Suprapubic skin (tissue), 3 donors: ENCODE data around the gene ABCC8.

Source experiments
- POLR2A ChIP-seq, 2 donors: fragments of 450-650 bp; IDR thresholded peaks; one replicate each; pipeline ENCODE4 v1.6.1; 2017; ENCODE audit warnings: antibody characterized with exemption in 2 of 2, mild to moderate bottlenecking in 2 of 2, moderate library complexity in 2 of 2
- TF ChIP-seq, protein P1 (sequence below), 2 donors: fragments of 200-600 bp in 1 of 2; fragments of 450-650 bp in 1 of 2; sonication (generic) in 1 of 2; IDR thresholded peaks; one replicate each; pipeline ENCODE4 v1.5.1; 2016 to 2019; ENCODE audit warnings: antibody characterized with exemption in 2 of 2, mild to moderate bottlenecking in 1 of 2, moderate library complexity in 1 of 2

DNA sequence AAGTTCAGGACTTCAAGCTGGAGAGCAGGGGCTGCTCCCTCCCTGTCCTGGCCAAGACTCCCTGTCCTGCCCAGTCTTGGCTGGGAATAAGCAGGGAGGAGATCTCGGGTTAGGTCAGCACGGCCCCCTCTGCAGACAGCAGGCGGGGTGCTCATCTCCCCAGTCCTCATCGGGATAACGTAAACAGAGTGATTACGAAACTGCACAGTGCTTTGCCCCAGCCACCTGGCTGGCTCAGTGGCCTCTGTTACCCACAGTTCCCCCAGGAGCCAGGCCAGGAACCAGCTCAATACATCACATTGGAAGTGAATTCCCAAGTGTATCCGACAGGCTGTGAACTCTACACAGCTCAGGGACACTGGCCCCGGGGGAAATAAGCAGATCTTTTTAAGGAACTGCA is 45.5 kb downstream of the ABCC8 start:
- no peak for TF ChIP-seq POLR2A (IDR thresholded peaks at IDR 0.05)
- TF ChIP-seq, protein P1, sequence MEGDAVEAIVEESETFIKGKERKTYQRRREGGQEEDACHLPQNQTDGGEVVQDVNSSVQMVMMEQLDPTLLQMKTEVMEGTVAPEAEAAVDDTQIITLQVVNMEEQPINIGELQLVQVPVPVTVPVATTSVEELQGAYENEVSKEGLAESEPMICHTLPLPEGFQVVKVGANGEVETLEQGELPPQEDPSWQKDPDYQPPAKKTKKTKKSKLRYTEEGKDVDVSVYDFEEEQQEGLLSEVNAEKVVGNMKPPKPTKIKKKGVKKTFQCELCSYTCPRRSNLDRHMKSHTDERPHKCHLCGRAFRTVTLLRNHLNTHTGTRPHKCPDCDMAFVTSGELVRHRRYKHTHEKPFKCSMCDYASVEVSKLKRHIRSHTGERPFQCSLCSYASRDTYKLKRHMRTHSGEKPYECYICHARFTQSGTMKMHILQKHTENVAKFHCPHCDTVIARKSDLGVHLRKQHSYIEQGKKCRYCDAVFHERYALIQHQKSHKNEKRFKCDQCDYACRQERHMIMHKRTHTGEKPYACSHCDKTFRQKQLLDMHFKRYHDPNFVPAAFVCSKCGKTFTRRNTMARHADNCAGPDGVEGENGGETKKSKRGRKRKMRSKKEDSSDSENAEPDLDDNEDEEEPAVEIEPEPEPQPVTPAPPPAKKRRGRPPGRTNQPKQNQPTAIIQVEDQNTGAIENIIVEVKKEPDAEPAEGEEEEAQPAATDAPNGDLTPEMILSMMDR (IDR thresholded peaks at IDR 0.05), result no peak
